ENCODE data around the gene GSTO2.

Gene GSTO2

GRCh38 chr10:104309980-104310978 lies 41.3 kb downstream of the GSTO2 start:
- DNase-seq = no peak

DNA sequence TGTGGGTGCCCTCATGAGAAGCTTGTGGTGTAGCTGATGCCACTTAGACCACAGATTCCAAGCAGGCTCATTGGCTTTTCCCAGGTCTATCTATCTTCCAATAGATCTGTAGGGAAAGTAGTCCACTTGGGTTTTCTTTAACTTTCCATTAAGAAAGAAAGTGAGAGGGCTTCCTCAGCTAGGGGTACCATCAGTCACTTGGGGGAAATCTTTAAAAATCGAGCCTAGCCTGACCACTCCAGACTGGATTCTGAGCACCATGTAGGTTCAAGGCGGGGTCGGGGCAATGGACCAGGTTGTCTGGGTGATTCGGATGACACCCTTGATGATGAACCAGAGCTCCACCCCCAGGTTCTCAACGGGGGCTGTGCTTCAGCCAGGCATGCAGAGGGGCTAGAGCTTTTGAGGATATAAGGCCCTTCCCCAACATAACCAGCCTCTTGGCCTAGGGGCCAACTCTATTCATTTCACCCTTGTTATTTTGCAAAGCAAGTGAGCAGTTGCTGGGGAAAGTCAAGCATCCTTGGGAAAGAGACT lies 42.3 kb downstream of the GSTO2 start:
- DNase-seq = no peak

DNA sequence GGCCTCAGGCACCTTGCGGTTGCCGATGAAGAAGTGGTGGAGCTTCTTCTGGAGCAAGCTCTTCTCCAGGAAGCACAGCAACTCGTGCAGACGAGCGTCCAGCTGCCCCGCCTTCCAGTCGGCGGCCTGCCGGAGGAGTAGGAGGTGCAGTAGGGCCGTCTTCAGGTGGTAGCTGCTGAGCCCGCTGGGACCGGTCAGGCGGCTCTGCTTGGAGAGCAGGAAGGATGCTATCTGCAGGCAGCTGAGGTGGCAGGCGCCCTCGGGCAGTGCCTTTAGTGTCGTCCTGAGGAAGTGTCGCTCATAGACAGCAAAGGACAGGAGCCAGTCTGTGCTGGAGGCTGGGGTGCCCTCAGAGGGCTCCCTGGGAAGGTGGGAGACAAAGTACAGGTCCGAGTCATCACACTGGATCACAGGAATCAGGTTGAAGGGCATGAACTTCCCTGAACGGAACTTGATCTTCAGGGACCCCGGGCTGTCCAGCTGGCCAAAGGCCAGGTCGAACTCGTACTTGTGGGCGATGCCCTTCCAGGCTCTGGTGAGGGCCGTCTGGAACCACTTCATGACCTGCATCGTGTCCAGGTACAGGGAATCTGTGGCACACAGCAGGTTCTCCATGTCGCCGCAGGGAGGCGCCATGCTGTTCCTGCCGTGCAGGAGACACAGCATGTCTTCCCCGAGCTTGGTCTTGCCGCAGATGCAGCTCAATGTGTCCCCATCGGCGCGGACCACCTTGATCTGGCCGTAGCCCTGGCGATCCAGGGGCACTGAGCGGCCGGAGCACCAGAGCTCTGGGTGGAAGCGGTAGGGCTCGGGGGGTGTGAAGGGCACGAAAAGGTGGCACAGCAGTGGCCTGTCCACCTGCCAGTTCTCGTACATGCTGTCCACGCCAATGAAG lies 45.9 kb downstream of the GSTO2 start:
- no peak for DNase-seq

DNA sequence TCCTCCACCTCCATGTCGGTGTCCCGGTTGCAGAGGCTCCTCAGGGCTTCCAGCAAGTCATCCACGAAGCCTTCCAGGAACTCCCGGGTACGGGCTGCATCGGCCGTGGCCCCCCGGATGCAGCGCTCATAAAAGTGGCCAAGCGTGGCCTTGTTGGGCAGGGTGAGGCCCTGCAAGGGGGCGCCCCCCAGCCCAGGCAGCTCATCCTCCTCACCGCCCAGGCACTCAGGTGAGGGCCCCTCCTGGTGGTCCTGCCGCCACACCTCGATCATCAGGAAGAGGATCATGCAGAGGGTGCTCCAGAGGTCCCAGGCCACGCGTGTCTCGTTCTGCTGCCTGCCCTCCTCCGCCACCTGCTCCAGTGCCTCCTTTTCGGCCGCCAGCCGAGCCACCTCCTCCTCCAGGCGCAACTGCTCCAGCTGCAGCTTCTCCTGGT lies 46.5 kb downstream of the GSTO2 start:
- DNase-seq = no peak

DNA sequence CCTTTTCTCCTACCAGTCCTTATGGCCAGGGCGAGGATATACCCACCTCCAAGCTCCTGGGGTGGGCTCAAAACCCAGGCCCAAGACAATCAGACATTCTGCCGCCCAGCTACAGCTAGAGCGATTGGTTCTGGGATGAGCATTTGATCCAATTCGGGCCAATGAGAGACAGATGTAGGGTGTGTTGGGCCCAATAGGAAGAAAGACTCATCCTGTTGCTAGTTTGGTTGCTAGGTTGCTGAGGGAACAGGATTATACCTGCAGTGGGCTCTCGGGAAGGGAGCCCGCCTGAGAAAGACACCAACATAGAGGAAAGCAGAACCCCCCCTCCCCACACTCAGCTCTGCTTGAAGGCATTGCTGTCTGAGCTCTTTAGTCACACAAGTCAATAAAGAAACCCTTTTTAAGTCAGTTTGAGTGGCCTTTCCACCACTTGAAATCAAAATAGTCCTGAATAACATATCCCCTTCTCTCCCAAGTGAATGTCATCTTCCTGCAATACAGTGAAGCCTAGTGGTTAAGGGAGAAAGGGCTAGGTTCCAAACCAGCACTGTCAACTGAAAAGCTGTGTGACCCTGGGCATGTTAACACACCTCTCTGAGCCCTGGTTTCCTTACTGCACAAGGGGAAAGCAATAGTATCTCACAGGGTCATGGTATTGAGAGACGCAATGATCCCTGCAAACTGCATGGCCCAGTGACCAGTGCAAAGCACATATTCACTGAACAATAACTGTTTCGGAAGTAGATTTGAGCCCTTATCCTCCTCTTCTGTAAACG lies 47.5 kb downstream of the GSTO2 start:
- no peak for DNase-seq

DNA sequence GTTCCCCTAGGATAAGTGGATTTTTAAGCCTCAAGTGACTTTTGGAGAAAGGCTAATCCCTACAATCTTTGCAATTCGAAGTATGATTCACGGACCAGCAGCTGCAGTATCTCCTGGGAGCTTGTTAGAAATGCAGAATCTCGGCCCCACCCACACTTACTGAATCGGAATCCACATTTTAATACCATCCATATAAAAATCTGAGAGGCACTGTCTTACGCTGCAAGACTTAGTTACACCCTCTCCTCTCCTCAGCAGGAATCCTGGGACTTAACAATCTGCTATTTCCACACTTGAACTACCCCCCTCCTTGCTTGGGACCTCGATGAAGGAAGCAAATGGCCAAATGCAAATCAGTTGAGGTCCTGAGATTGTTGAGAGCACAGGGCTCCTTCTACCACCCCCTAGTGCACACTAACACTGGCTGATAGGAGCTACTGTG lies 48.3 kb downstream of the GSTO2 start:
- no peak for DNase-seq

DNA sequence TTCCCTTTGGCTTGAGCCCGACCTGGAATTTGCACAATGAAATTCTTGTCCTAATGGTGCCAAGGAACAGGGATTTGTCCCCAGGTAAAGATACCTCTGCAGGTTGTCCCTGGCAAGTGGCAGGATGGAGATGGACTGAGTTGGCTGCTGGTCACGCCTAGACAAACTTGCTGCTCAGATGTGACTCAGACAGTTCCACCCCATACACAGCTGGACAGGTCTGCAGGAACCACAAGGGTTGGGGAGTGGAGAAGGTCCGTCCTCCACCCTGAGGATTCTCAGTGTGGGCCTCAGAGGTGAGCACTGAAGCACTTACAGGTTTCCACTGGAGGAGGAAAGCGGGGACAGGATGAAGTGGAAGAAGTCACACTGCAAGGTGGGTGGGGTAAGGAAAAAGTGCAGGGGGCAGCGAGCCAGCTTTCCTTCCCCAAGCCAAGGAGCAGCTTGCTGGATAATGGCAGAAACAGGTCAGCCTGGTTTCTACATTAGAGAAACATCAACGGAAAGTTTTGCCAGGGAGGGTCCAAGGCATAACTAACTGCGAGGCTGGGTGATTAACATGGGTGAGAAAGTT lies 48.8 kb downstream of the GSTO2 start:
- no peak for DNase-seq

- DNase-seq = no peak
Measured at GRCh38 chr10:104318326-104318725, 49.3 kb downstream of the GSTO2 start.

- no peak for DNase-seq
Measured at GRCh38 chr10:104318810-104319741, 50.1 kb downstream of the GSTO2 start.

GRCh38 chr10:104321226-104321625 lies 52.2 kb downstream of the GSTO2 start:
- no peak for DNase-seq

- no peak for DNase-seq
Measured at GRCh38 chr10:104321725-104322415, 52.9 kb downstream of the GSTO2 start.

GRCh38 chr10:104322416-104322782 lies 53.4 kb downstream of the GSTO2 start:
- no peak for DNase-seq

DNA sequence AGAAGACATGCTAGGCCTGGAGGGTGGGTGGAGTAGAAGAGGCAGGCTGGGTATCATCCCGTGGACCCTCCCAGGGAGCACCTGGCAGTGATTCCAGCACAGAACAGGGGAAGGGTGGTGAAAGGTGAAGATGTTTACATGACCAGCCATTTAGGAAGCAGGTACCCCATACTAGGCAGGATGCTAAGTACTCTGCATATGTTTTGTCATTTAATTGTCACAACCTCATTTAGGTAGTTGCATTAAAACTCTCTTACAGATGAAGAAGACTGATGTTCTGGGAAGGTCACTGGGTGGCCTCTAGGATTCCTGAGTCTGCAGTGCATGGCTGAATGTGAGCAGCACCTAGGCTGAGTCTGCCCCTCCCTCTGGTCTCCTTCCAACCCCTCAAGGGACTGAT lies 54.1 kb downstream of the GSTO2 start:
- DNase-seq = no peak

- no peak for DNase-seq
Measured at GRCh38 chr10:104323760-104324201, 54.8 kb downstream of the GSTO2 start.

- no peak for DNase-seq
Measured at GRCh38 chr10:104324221-104324686, 55.3 kb downstream of the GSTO2 start.

DNA sequence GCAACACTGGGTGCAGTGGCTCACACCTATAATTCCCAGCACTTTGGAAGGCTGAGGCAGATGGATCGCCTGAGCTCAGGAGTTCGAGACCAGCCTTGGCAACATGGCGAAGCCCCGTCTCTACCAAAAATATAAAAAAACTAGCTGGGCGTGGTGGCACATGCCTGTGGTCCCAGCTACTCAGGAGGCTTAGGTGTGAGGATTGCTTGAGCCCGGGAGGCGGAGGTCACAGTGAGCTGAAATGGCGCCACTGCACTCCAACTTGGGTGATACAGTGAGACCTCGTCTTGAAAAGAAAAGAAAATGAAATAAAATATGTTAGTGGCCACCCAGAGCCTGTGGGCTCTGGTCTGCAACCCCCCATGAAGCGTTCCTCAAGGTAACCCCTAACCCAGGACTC lies 55.9 kb downstream of the GSTO2 start:
- DNase-seq = no peak

GRCh38 chr10:104325436-104326435 lies 56.8 kb downstream of the GSTO2 start:
- DNase-seq = no peak

DNA sequence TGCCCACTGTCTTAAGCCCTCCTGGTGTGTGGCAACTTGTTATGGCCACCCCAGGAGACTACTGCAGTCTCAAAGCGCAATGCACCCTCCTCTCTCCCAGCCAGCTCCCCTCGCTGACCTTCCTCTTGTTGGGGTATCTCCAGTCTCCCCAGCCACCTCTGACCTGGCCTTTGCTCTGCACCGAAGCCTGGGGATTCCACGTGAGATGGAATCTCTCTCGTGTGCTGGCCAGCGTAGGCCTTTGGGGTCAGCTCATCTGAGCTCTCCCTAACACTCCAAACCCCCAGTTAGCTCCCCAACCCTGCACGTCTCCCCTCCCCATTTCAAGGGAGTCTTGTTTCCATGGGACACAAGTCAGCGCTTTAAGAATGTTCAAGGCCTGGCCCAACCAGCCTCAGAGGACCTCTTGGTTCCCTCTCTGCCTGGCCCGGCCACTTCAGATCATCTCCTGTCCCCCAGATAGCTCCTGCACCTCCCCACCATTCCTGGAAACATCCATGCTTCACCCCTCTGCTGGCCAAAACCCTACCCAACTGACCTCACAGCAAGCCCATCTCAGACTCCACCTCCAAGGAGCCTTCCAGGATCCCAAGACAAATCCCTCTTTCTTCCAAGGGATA lies 58.1 kb downstream of the GSTO2 start:
- no peak for DNase-seq

All from stimulated activated CD4-positive, alpha-beta T cell treated with anti-CD3 and anti-CD28 coated beads, Interleukin-2, amount 100 ng/mL, for 48 hours (primary cell).